ENCODE measurements around the gene OR5K4.

The OR5K4 gene

GRCh38 chr3:98331329-98331728 lies 22.3 kb upstream of the OR5K4 start:
- no peaks in the 10 kb centered on the region for H3K36me3 ChIP-seq (replicated peaks; ENCODE audit: insufficient read depth, low read length)
- no peak for TF ChIP-seq CTCF (IDR thresholded peaks at IDR 0.05; ENCODE audit: low read length)
- no peak for TF ChIP-seq EZH2 (optimal IDR thresholded peaks at IDR 0.05; ENCODE audit: low read depth, low read length)
- no peak for TF ChIP-seq EZH2phosphoT487 (IDR thresholded peaks at IDR 0.05; ENCODE audit: low read length)
- no peaks in the 10 kb centered on the region for H4K20me1 ChIP-seq (ENCODE audit: insufficient read depth, low read length)
- H3K79me2 ChIP-seq (ENCODE audit: low read length), result no peaks in the 10 kb centered on the region
- H3K9ac ChIP-seq (ENCODE audit: low read length), result no peak overlapping the region
- no peak overlapping the region for H3K27ac ChIP-seq (ENCODE audit: low read length)
- H3K27me3 ChIP-seq (replicated peaks; ENCODE audit: insufficient read depth, low read length), result no peaks in the 10 kb centered on the region
- no peak overlapping the region for H3K4me2 ChIP-seq (ENCODE audit: low read depth, low read length)
- no peak overlapping the region for H3K4me3 ChIP-seq (ENCODE audit: low read length)
- H3K9me2 ChIP-seq (replicated peaks; ENCODE audit: insufficient read depth, low read length), result no peaks in the 10 kb centered on the region
- H3F3A ChIP-seq (ENCODE audit: insufficient read depth, low read length), result no peaks in the 10 kb centered on the region
- no peaks in the 10 kb centered on the region for H3K4me1 ChIP-seq (ENCODE audit: low read length)
- H2AFZ ChIP-seq (ENCODE audit: low read length), result no peak overlapping the region
- no peaks in the 10 kb centered on the region for H3K9me3 ChIP-seq (replicated peaks; ENCODE audit: insufficient read depth, low read length)
- DNase-seq, result no peak

GRCh38 chr3:98333989-98334606 lies 19.6 kb upstream of the OR5K4 start:
- TF ChIP-seq CTCF (IDR thresholded peaks at IDR 0.05; ENCODE audit: low read length) (no peak), EZH2phosphoT487 (IDR thresholded peaks at IDR 0.05; ENCODE audit: low read length) (no peak), EZH2 (optimal IDR thresholded peaks at IDR 0.05; ENCODE audit: low read depth, low read length) (no peak)
- no peak overlapping the region for H3K27ac ChIP-seq (ENCODE audit: low read length)
- H3K79me2 ChIP-seq (ENCODE audit: low read length), result no peaks in the 10 kb centered on the region
- H3K4me1 ChIP-seq (ENCODE audit: low read length), result no peaks in the 10 kb centered on the region
- H2AFZ ChIP-seq (ENCODE audit: low read length), result no peak overlapping the region
- H3K9me3 ChIP-seq (replicated peaks; ENCODE audit: insufficient read depth, low read length), result no peaks in the 10 kb centered on the region
- no peaks in the 10 kb centered on the region for H3K9me2 ChIP-seq (replicated peaks; ENCODE audit: insufficient read depth, low read length)
- no peaks in the 10 kb centered on the region for H3K36me3 ChIP-seq (replicated peaks; ENCODE audit: insufficient read depth, low read length)
- H3F3A ChIP-seq (ENCODE audit: insufficient read depth, low read length), result no peaks in the 10 kb centered on the region
- H3K4me2 ChIP-seq (ENCODE audit: low read depth, low read length), result no peak overlapping the region
- H3K4me3 ChIP-seq (ENCODE audit: low read length), result no peak overlapping the region
- DNase-seq, result no peak
- H3K27me3 ChIP-seq (replicated peaks; ENCODE audit: insufficient read depth, low read length), result no peaks in the 10 kb centered on the region
- no peak overlapping the region for H3K9ac ChIP-seq (ENCODE audit: low read length)
- no peaks in the 10 kb centered on the region for H4K20me1 ChIP-seq (ENCODE audit: insufficient read depth, low read length)

GRCh38 chr3:98339031-98339430 lies 14.6 kb upstream of the OR5K4 start:
- Histone ChIP-seq H4K20me1 (ENCODE audit: insufficient read depth, low read length) (no peaks in the 10 kb centered on the region), H3K4me2 (ENCODE audit: low read depth, low read length) (no peak overlapping the region), H3K4me1 (ENCODE audit: low read length) (no peaks in the 10 kb centered on the region), H3K9me2 (replicated peaks; ENCODE audit: insufficient read depth, low read length) (no peaks in the 10 kb centered on the region), H3K79me2 (ENCODE audit: low read length) (no peaks in the 10 kb centered on the region), H3F3A (ENCODE audit: insufficient read depth, low read length) (no peaks in the 10 kb centered on the region), H3K9ac (ENCODE audit: low read length) (no peak overlapping the region), H2AFZ (ENCODE audit: low read length) (no peak overlapping the region), H3K36me3 (replicated peaks; ENCODE audit: insufficient read depth, low read length) (no peaks in the 10 kb centered on the region), H3K27me3 (replicated peaks; ENCODE audit: insufficient read depth, low read length) (no peaks in the 10 kb centered on the region), H3K27ac (ENCODE audit: low read length) (no peak overlapping the region), H3K4me3 (ENCODE audit: low read length) (no peak overlapping the region), H3K9me3 (replicated peaks; ENCODE audit: insufficient read depth, low read length) (no peaks in the 10 kb centered on the region)
- TF ChIP-seq EZH2phosphoT487 (IDR thresholded peaks at IDR 0.05; ENCODE audit: low read length) (no peak), EZH2 (optimal IDR thresholded peaks at IDR 0.05; ENCODE audit: low read depth, low read length) (no peak), CTCF (IDR thresholded peaks at IDR 0.05; ENCODE audit: low read length) (no peak)
- no peak for DNase-seq
